ENCODE measurements around the gene VAC14. TPM values are rescaled to one million over a fixed set of nuclear protein-coding genes. Genes with fewer than 3 reads are reported as not detected.
A peak's percentile ranks its signal among the peaks of the same experiment; 100 is the strongest.
"Not testable (repeated sequence)": the region's sequence is repeated elsewhere in the genome, so short reads cannot be mapped to it uniquely, and the experiment has no call there.

The VAC14 gene
- total RNA-seq, 4 donors from 2014 or later: 23.5 to 44.1 (median 29.8) TPM

DNA sequence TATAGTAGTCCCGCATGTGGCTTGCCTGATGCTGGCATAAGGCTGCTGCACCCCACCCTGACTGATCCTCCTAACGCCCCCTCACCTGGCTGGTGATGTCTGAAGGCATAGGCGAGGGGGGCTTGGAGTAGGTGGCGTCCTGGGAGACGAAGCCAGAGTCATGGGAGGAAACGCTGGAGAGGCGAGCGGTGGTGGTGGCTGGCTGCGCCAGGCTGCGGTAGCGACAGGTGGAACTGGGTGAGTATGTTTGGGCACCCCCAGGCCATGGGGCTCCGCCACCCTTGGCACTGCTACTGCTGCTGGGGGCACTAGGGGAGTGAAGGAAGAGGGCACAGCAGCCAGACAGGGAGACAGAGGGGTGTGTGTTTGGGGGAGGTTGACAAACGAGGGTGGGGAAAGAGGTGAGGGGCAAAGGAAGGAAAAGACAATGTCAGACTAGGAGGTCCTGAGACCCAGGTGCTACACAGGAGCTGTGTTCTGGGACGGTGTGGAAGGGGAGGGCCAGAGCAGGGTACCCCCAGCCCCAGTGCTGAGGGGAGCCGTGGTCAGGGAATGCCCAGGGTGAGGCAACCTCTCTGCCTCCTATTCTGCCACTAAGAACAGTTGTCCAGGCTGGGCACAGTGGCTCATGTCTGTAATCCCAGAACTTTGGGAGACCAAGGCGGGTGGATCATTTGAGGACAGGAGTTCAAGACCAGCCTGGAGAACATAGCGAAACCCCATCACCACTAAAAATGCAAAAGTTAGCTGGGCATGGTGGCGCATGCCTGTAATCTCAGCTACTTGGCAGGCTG lies 126.5 kb downstream of the VAC14 start:
- TF ChIP-seq, protein P1, sequence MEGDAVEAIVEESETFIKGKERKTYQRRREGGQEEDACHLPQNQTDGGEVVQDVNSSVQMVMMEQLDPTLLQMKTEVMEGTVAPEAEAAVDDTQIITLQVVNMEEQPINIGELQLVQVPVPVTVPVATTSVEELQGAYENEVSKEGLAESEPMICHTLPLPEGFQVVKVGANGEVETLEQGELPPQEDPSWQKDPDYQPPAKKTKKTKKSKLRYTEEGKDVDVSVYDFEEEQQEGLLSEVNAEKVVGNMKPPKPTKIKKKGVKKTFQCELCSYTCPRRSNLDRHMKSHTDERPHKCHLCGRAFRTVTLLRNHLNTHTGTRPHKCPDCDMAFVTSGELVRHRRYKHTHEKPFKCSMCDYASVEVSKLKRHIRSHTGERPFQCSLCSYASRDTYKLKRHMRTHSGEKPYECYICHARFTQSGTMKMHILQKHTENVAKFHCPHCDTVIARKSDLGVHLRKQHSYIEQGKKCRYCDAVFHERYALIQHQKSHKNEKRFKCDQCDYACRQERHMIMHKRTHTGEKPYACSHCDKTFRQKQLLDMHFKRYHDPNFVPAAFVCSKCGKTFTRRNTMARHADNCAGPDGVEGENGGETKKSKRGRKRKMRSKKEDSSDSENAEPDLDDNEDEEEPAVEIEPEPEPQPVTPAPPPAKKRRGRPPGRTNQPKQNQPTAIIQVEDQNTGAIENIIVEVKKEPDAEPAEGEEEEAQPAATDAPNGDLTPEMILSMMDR (IDR thresholded peaks at IDR 0.05): no peak
- TF ChIP-seq POLR2A (IDR thresholded peaks at IDR 0.05): no peak
- no peak for TF ChIP-seq POLR2AphosphoS5 (IDR thresholded peaks at IDR 0.05)
- TF ChIP-seq EP300 (IDR thresholded peaks at IDR 0.05): no peak
- H3K27me3 ChIP-seq: no peaks in the 10 kb centered on the region
- no peaks in the 10 kb centered on the region for H3K9me3 ChIP-seq
- peaks cover 0 to 44% (median 0%) of the 10 kb centered on the region in 3 donors for H3K4me1 ChIP-seq
- peaks cover 0 to 99% of the 10 kb centered on the region in 2 donors for H3K36me3 ChIP-seq
- no peak for ATAC-seq
- no peak overlapping the region for H3K4me3 ChIP-seq
- 40 to 77% methylated on average over 1 to 6 of the region's 18 CpGs for WGBS, 2 donors (ENCODE audit: low coverage in 1 of 2)
- peak overlapping the region in 3 of 4 donors; percentile 43 to 98 (median 50) for H3K27ac ChIP-seq

DNA sequence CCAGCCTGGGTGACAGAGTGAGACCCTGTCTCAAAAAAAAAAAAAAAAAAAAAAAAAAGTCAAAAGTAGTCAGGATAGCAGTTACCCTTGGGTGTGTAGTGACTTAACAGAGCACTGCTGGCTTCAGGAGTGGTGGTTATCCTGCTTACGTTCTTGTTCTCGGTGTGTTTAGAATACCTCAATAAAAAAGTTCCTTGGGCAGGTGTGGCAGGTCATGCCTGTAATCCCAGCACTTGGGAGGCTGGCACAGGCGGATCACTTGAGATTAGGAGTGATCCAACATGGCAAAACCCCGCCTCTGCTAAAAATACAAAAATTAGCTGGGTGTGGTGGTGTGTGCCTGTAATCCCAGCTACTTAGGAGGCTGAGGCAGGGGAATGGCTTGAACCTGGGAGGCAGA lies 130.0 kb downstream of the VAC14 start:
- peak overlapping the region in 1 of 4 donors; percentile 19 for H3K27ac ChIP-seq
- not testable (repeated sequence) for H3K4me3 ChIP-seq, ATAC-seq, H3K9me3 ChIP-seq, H3K27me3 ChIP-seq
- peaks cover 0 to 98% of the 10 kb centered on the region in 2 donors for H3K36me3 ChIP-seq
- 90% methylated on average over 4 of the region's 4 CpGs; no CpG with 5 or more reads in 1 of the 2 donors for WGBS, 2 donors (ENCODE audit: low coverage in 1 of 2)
- H3K4me1 ChIP-seq: peaks cover 0 to 10% (median 0%) of the 10 kb centered on the region in 3 donors

DNA sequence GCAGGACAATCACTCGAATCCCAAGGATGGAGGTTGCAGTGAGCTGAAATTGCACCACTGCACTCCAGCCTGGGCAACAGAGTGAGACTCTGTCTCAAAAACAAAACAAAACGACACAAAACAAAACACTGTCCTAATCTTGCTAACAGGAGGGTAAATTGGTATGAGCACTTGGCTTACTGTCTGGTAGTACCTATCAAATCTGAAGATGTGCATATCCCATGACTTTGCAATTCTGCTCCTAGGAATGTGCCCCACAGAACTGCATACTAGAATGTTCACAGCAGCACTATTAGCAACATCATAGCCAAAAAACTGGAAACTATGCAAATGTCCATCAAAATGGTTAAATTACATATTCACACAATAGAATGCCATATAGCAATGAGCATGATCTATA lies 130.8 kb downstream of the VAC14 start:
- TF ChIP-seq, protein P1 (IDR thresholded peaks at IDR 0.05): no peak
- no peak for TF ChIP-seq POLR2A (IDR thresholded peaks at IDR 0.05)
- TF ChIP-seq POLR2AphosphoS5 (IDR thresholded peaks at IDR 0.05): no peak
- no peak for TF ChIP-seq EP300 (IDR thresholded peaks at IDR 0.05)
- H3K4me1 ChIP-seq: peaks cover 0 to 9% (median 0%) of the 10 kb centered on the region in 3 donors
- ATAC-seq: no peak
- WGBS, 2 donors (ENCODE audit: low coverage in 1 of 2): 89 to 94% methylated on average over 2 of the region's 2 CpGs
- H3K36me3 ChIP-seq: peaks cover 0 to 98% of the 10 kb centered on the region in 2 donors
- no peak overlapping the region for H3K4me3 ChIP-seq
- H3K9me3 ChIP-seq: no peaks in the 10 kb centered on the region
- H3K27me3 ChIP-seq: no peaks in the 10 kb centered on the region
- no peak overlapping the region for H3K27ac ChIP-seq

DNA sequence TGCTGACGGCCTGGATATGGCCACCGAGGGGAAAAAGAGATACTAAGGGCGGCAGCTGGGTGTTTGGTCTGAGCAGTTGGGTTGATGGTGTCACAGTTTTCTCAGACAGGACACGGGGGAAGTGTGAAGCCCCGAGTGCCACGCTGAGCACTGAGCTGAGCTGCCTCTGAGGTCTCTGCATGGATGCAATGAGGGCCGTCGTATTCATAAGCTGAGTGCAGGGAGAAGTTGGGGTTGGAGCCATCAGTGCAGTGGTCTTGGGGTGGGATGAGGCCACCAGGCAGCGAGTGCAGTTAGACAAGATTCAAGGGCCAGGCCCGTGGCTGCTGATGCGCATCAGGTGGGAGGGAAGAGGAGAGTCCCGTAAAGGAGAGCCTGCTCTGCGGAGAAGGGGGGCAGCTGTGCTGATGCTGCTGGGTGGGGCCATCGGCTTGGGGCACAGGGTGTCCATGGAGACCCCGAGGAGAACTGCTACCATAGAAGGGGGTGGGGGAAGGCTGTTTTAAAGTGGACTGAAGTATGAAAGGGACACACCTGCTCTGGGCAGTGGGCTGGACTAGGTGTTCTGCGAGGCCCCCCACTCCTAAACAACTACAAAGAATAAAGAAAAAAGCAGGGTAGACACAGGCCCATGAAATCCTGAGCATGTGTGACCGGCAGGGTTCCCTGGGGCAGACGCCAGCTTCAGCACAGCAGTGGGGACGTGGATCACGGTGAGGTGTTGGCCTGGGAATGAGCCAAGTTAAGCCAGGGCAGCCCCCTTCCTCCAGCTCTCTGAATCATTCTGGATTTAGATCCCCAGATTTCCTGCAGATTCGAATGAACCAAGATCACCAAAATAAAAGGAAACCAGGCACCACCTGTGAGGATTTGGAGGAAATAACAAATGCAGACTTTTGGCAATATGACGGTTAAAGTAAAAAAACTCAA lies 134.9 kb downstream of the VAC14 start:
- peaks cover 0 to 27% (median 0%) of the 10 kb centered on the region in 3 donors for H3K4me1 ChIP-seq
- 83 to 85% methylated on average over 5 to 13 of the region's 22 CpGs for WGBS, 2 donors (ENCODE audit: low coverage in 1 of 2)
- no peak overlapping the region for H3K27ac ChIP-seq
- no peak for ATAC-seq
- TF ChIP-seq, protein P1 (IDR thresholded peaks at IDR 0.05): no peak
- no peak for TF ChIP-seq EP300 (IDR thresholded peaks at IDR 0.05)
- TF ChIP-seq POLR2A (IDR thresholded peaks at IDR 0.05): no peak
- no peak for TF ChIP-seq POLR2AphosphoS5 (IDR thresholded peaks at IDR 0.05)
- H3K36me3 ChIP-seq: peaks cover 0 to 84% of the 10 kb centered on the region in 2 donors
- no peaks in the 10 kb centered on the region for H3K27me3 ChIP-seq
- H3K4me3 ChIP-seq: no peak overlapping the region
- no peaks in the 10 kb centered on the region for H3K9me3 ChIP-seq

DNA sequence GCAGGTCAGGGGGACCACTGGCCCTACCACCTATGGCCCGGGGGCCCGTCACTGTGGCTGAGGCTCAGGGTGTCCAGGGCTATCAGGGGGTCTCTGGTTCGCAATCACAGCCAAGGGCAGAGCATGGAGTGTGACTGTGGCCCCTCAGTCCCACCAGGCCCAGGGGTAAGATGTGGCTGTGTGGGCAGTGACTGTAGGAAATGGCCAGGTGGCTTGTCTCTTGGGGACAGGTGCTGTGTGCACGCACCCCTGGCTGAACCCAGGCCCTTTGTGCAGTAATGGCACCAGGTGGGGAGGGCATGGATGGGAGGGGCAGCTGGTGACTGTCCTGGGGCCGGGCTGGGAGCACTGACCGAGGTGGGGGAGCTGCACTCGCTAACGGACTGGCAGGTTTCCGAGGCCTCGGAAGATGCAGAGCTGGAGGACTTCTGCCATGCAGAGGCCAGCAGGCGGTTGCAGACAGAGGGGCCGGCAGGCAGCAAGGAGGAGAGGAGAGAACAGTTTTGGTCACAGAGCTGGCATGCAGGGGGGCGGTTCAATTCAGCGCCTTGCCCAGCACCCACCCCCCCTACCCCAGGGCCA lies 135.8 kb downstream of the VAC14 start:
- no peaks in the 10 kb centered on the region for H3K9me3 ChIP-seq
- peaks cover 0 to 36% (median 0%) of the 10 kb centered on the region in 3 donors for H3K4me1 ChIP-seq
- H3K27ac ChIP-seq: peak overlapping the region in 1 of 4 donors; percentile 19
- no peak for TF ChIP-seq EP300 (IDR thresholded peaks at IDR 0.05)
- no peak for TF ChIP-seq POLR2AphosphoS5 (IDR thresholded peaks at IDR 0.05)
- TF ChIP-seq, protein P1 (IDR thresholded peaks at IDR 0.05): no peak
- TF ChIP-seq POLR2A (IDR thresholded peaks at IDR 0.05): no peak
- H3K36me3 ChIP-seq: peaks cover 0 to 75% of the 10 kb centered on the region in 2 donors
- no peak overlapping the region for H3K4me3 ChIP-seq
- ATAC-seq: no peak
- WGBS, 2 donors (ENCODE audit: low coverage in 1 of 2): 83% methylated on average over 8 of the region's 14 CpGs; no CpG with 5 or more reads in 1 of the 2 donors
- no peaks in the 10 kb centered on the region for H3K27me3 ChIP-seq
